Neutrophil (primary cell): ENCODE measurements around the gene ATR.
"Not testable (repeated sequence)": the region's sequence is repeated elsewhere in the genome, so short reads cannot be mapped to it uniquely, and the experiment has no call there.

Experiments used
- H3K27ac ChIP-seq: fragments of 200-600 bp; sonication (generic); 2 replicates; pipeline ENCODE4 v1.5.1; 2016; ENCODE audit warnings: mild to moderate bottlenecking, moderate library complexity
- H3K27me3 ChIP-seq: fragments of 200-600 bp; sonication (generic); 2 replicates; pipeline ENCODE4 v1.6.0; 2016; ENCODE audit warnings: mild to moderate bottlenecking
- H3K36me3 ChIP-seq: fragments of 200-600 bp; sonication (generic); 2 replicates; pipeline ENCODE4 v1.5.1; 2017
- H3K4me1 ChIP-seq, 2 experiments: fragments of 200-600 bp in 1 of 2; sonication (generic) in 1 of 2; 1 replicate in 1 of 2; 2 replicates in 1 of 2; pipeline versions ENCODE4 v1.5.1 to v1.6.1; 2013 to 2016; ENCODE audit warnings: low read depth in 1 of 2, low read length in 1 of 2, mild to moderate bottlenecking in 1 of 2, moderate library complexity in 1 of 2; ENCODE audit not compliant: control insufficient read depth in 1 of 2, insufficient read depth in 1 of 2
- H3K4me3 ChIP-seq, 2 experiments: fragments of 200-600 bp in 1 of 2; sonication (generic) in 1 of 2; 1 replicate in 1 of 2; 2 replicates in 1 of 2; pipeline ENCODE4 v1.5.1; 2013 to 2016; ENCODE audit warnings: low read depth in 1 of 2, low read length in 1 of 2, mild to moderate bottlenecking in 1 of 2, moderate library complexity in 1 of 2
- H3K9me3 ChIP-seq: fragments of 200-600 bp; sonication (generic); 2 replicates; pipeline ENCODE4 v1.5.1; 2016
- TF ChIP-seq, protein P1 (sequence below): fragments of 200-600 bp; sonication (generic); IDR thresholded peaks from 2 replicates; pipeline ENCODE4 v1.5.1; 2016; ENCODE audit warnings: antibody characterized with exemption

ATR gene

DNA sequence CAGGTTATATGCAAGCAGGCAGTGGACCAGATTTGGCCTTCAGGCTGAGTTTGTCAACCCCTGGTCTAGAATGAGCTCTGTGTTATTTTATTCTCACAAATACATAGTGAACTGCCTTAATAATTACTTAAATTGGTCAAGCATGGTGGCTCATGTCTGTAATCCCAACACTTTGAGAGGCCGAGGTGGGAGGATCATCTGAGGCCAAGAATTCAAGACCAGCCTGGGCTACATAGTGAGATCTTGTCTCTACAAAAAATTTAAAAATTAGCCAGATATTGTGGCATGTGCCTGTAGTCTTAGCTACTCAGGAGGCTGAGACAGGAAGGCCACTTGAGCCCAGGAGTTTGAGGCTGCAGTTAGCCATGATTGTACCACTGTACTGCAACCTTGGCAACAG is 32.7 kb upstream of the ATR start:
- Histone ChIP-seq H3K27me3 (no peaks in the 10 kb centered on the region), H3K9me3 (no peaks in the 10 kb centered on the region), H3K27ac (no peak overlapping the region), H3K4me3 (no peak overlapping the region), H3K36me3 (no peaks in the 10 kb centered on the region), H3K4me1 (no peaks in the 10 kb centered on the region)
- TF ChIP-seq, protein P1, sequence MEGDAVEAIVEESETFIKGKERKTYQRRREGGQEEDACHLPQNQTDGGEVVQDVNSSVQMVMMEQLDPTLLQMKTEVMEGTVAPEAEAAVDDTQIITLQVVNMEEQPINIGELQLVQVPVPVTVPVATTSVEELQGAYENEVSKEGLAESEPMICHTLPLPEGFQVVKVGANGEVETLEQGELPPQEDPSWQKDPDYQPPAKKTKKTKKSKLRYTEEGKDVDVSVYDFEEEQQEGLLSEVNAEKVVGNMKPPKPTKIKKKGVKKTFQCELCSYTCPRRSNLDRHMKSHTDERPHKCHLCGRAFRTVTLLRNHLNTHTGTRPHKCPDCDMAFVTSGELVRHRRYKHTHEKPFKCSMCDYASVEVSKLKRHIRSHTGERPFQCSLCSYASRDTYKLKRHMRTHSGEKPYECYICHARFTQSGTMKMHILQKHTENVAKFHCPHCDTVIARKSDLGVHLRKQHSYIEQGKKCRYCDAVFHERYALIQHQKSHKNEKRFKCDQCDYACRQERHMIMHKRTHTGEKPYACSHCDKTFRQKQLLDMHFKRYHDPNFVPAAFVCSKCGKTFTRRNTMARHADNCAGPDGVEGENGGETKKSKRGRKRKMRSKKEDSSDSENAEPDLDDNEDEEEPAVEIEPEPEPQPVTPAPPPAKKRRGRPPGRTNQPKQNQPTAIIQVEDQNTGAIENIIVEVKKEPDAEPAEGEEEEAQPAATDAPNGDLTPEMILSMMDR, result no peak

DNA sequence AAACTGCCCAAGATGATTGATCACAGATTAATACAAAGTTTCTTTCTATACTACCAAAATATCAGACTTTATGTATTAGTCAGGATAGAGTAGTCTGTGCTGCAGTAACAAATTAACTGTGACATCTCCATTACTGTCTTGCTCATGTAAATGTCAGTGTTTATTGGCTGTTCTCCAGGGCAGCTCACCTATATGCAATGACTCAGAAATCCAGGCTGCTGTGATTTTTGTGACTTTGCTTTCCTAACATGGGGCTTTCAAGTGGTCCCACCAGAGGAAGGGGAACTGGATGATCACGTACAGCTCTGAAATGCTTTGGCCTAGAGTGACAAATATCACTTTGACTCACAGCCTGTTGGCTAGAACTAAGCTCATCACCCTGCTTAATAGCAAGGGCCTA is 30.6 kb upstream of the ATR start:
- Histone ChIP-seq H3K4me1 (no peaks in the 10 kb centered on the region), H3K27me3 (no peaks in the 10 kb centered on the region), H3K36me3 (no peaks in the 10 kb centered on the region), H3K9me3 (no peaks in the 10 kb centered on the region), H3K4me3 (no peak overlapping the region), H3K27ac (no peak overlapping the region)
- TF ChIP-seq, protein P1, result no peak

DNA sequence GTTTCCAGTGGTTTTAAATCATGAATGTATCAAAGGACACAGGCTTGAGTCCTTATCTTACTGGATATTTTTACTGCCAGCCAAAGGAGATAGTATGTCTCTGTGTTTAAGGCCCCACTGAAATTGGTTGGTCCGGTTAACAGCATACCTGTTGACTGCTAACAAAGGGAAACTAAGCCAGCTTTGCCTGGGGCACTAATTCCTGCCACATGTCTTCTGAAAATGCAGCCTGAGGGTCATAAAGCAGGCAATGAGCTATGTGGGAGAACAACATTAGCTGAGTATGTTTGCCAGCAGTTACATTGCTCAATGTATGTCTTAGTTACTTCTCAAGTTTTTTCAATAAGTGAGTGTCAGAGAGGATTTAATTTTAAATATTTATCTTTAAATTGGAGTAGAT is 30.1 kb upstream of the ATR start:
- Histone ChIP-seq H3K27ac (no peak overlapping the region), H3K36me3 (no peaks in the 10 kb centered on the region), H3K27me3 (no peaks in the 10 kb centered on the region), H3K9me3 (no peaks in the 10 kb centered on the region), H3K4me3 (no peak overlapping the region), H3K4me1 (no peaks in the 10 kb centered on the region)
- TF ChIP-seq, protein P1, result no peak

DNA sequence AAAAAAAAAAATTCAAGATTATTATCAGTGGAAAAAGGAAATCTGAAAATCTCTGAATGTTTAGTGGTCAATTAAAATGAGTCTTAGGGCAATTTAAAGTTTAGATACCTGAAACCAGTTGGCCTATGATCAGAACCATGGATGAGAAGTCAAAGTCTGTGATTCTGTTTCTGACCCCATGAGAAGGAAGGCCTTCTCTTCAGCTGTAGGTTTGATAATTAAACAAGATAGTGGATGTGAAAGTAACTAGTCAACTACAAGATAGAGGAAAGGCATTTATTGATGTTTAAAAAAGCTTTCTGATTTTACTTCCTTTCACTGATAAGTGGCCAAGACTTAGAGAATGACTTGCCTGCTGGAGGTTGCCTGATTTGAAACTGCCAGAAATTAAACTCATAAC is 26.4 kb upstream of the ATR start:
- H3K36me3 ChIP-seq, result no peaks in the 10 kb centered on the region
- no peaks in the 10 kb centered on the region for H3K27me3 ChIP-seq
- TF ChIP-seq, protein P1, result no peak
- no peaks in the 10 kb centered on the region for H3K4me1 ChIP-seq
- no peaks in the 10 kb centered on the region for H3K9me3 ChIP-seq
- no peak overlapping the region for H3K4me3 ChIP-seq
- H3K27ac ChIP-seq, result no peak overlapping the region

DNA sequence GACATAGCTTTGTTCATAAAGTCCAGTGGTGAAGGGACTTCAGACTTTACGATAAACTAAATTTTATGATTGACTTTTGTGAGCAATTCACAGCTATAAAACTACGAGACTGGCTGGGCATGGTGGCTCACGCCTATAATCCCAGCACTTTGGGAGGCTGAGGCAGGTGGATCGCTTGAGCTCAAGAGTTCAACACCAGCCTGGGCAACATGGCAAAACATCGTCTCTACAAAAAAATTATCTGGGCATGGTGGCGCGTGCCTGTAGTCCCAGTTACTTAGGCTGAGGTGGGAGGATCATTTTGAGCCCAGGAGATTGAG is 24.8 kb upstream of the ATR start:
- not testable (repeated sequence) for H3K4me1 ChIP-seq, H3K36me3 ChIP-seq, H3K4me3 ChIP-seq, H3K27me3 ChIP-seq, H3K9me3 ChIP-seq, H3K27ac ChIP-seq

DNA sequence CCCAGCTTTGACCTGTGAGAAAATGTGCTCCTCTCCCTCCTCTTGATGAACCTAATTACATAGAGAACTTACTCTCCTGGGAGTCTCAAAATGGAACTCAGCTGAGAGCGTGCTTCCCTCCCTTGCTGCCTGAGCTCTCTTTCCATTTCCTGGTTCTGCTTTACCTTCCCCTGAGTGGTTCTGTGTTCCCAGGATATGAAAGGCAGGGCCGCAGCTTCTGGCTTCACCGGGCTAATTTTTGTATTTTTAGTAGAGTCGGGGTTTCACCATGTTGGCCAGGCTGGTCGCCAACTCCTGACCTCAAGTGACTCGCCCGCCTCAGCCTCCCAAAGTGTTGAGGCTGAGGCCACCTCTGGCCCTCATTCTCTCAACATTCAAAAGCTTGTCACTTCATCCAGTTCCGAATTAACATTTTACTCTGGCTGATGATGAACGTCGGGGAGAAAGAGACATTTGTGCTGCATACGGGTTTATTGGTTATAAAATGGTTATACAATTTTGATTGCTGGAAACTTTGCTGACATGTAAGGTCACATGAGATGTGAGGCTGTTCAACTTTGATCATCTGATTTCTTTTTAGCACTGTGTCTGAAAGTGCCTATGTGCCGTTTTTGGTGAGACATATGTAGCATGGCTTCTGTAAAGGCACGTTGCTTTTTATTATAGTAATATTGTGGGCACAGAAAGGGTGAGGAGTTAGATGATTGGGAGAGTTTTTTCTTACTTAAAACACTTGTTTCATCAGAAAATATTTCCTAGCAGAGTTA is 24.3 kb upstream of the ATR start:
- Histone ChIP-seq H3K36me3 (no peaks in the 10 kb centered on the region), H3K4me1 (peaks cover 10 to 12% of the 10 kb centered on the region in 2 experiments), H3K9me3 (no peaks in the 10 kb centered on the region), H3K4me3 (no peak overlapping the region), H3K27me3 (no peaks in the 10 kb centered on the region), H3K27ac (no peak overlapping the region)
- TF ChIP-seq, protein P1, result no peak
